OCI-LY3 (cell line): ENCODE measurements around the gene PCMT1.
"Not testable (repeated sequence)": the region's sequence is repeated elsewhere in the genome, so short reads cannot be mapped to it uniquely, and the experiment has no call there.

Experiments used
- EZH2phosphoT487 ChIP-seq: fragments of 200-600 bp; shearing (Covaris generic); IDR thresholded peaks from 2 replicates; pipeline ENCODE4 v1.6.1; 2018; ENCODE audit warnings: antibody characterized with exemption, mixed run types, low read depth
- TF ChIP-seq, protein P1 (sequence below): fragments of 200-600, 300-600 bp; sonication (generic); IDR thresholded peaks from 2 replicates; pipeline ENCODE4 v1.5.1; 2014; ENCODE audit warnings: antibody characterized with exemption, low read length, low read depth

DNA sequence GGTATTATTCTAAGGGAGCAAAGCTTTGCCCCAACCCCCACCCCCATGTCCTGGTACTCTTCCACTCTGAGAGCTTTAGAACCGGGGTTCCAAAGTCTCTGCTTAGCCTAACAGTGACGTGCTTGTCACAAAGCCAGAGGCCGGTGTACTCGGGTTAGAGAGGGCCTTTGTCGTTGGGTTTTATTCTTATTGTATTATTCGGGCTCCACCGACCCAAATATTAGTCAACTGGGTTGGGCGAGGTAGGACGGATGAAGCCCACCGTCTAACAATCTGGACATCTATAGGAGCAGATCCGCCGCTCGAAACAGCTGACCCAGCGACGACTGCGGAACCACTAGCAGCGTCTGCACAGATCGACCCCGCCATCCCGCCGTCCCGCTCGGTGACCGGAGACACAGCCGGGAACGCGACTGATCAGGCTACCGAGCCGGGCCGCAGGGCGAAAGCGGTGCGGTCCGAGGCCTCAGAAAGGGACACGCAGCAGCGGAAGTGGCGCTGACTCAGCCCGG, 403 bp upstream of the PCMT1 start:
- TF ChIP-seq, protein P1, sequence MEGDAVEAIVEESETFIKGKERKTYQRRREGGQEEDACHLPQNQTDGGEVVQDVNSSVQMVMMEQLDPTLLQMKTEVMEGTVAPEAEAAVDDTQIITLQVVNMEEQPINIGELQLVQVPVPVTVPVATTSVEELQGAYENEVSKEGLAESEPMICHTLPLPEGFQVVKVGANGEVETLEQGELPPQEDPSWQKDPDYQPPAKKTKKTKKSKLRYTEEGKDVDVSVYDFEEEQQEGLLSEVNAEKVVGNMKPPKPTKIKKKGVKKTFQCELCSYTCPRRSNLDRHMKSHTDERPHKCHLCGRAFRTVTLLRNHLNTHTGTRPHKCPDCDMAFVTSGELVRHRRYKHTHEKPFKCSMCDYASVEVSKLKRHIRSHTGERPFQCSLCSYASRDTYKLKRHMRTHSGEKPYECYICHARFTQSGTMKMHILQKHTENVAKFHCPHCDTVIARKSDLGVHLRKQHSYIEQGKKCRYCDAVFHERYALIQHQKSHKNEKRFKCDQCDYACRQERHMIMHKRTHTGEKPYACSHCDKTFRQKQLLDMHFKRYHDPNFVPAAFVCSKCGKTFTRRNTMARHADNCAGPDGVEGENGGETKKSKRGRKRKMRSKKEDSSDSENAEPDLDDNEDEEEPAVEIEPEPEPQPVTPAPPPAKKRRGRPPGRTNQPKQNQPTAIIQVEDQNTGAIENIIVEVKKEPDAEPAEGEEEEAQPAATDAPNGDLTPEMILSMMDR: not testable (repeated sequence)
- TF ChIP-seq EZH2phosphoT487: not testable (repeated sequence)
